HG03457 (cell line): ENCODE measurements around the gene GRIA1.

Source experiments
- ATAC-seq: cut with Tn5 transposase; IDR thresholded peaks from one replicate; pipeline ENCODE4 v1.9.1; 2021; ENCODE audit warnings: moderate number of reproducible peaks; ENCODE audit not compliant: unreplicated experiment

GRIA1 gene

GRCh38 chr5:153770066-153770465 is 279.6 kb downstream of the GRIA1 start:
- no peak for ATAC-seq

DNA sequence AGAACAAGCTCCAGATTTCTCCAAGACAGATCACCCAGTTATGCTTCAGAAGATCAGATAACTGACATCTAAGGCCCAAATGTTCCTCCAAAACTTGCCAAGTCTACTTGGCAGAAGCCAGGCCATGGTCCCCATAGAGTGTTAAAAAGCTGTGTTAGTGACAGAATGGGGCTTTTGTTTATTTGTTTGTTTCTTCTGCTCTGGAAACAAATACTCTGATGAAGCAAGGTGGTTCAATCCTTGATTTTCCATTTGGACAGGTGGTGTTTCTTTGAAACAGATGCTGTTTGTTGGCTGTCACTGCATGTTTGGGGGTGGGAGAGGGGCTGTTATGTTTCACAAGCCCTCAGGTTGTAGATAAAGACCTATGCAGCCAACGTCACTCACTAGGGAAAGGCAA is 284.2 kb downstream of the GRIA1 start:
- no peak for ATAC-seq

GRCh38 chr5:153775923-153776322 is 285.5 kb downstream of the GRIA1 start:
- no peak for ATAC-seq

DNA sequence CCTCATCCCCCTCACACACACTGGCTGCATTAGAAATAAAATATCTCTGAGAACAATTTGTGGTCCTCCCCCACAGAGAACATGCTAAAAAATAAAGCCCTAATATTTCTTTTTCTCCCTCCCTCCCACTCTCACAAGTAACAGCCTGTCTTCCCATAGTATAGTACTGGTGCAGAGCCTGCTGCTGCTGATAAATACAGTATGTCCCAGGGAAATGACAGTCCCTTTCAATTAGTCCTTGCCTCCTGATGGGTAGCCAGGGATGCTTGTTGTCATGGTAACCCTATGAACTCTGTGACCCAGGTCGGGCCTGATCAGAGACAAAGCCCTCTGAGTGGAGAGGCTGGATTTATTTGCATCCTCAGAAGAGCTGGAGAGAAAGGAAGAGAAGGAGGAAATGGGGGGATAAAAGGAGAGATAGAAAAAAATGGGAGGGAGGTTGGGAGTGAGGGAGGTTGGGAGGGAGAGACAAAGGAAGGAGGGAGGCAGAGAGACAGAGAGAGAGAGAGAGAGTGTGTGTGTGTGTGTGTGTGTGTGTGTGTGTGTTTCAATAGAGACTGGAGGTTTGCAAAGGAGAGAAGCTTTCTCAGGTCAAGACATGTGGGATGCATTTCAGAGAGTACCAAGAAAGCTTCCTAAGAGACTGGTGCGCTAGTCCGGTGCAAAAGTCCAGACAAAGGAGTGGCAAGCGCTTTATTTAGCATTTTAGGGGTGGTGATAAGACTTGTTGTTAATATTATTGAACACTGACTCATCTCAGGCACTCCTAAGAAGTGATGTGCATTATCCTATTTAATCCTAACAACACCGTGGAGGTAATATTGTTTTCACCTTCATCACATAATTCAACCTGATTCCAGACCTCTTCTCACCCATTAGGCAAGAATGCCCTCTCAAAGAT is 287.5 kb downstream of the GRIA1 start:
- ATAC-seq: no peak

- no peak for ATAC-seq
Measured at GRCh38 chr5:153779836-153780235, 289.4 kb downstream of the GRIA1 start.

DNA sequence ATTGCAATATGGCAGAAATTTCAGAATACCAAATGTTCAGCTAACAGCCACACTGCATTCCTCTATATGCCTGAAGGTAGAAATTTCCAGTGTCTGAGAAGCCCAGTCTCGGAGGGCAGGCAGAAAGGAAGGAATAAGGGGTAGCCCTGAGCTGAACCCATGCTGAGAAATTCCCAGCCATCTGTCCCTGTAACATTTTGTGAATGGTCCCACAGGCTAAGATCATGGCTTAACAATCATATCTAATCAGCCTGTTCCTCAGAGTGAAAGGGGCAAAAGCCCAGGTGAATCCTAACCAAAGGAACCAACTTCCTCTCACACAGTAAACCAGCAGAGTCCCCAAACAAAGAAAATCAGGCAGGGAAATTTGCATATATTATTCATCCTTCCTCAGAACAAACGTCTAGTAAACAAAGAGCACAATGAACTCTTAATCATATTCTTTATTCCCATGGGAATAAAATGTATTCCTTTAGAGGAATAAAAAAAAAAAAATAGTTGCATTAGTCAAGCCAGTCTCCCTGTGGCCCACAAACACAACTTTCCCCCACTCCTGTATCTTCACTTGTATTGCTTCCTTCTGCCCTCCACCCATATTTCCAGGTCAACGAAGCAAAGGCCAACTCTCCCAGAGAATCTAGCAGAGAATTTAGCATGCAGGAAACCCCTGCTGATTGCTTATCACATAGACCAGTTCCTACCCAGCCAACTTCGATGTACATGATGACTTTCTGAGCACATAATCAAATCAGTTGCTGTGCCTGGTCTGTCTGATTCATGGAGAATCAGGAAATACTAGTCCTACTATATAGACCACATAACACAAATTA is 290.6 kb downstream of the GRIA1 start:
- no peak for ATAC-seq

- no peak for ATAC-seq
Measured at GRCh38 chr5:153782589-153783361, 292.3 kb downstream of the GRIA1 start.

- no peak for ATAC-seq
Measured at GRCh38 chr5:153783362-153783658, 292.8 kb downstream of the GRIA1 start.

DNA sequence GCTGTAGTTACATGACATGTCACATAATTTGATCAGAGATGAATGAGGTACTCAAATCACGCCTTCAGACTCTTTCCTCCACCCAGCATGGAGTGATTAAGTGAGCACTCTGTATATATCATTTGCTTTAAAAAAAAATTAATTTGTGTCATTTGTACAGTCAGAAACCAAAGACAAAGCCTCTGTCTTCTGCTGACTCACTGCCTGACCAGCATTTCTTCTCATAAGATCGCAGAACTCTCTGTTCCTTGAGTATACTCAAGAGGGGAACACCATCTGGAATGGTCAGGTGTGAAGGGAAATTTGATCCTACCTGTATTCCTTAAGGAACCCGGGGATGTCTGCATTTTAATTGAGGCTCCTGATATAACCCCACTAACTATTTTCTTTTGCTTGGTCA is 293.8 kb downstream of the GRIA1 start:
- ATAC-seq: no peak

DNA sequence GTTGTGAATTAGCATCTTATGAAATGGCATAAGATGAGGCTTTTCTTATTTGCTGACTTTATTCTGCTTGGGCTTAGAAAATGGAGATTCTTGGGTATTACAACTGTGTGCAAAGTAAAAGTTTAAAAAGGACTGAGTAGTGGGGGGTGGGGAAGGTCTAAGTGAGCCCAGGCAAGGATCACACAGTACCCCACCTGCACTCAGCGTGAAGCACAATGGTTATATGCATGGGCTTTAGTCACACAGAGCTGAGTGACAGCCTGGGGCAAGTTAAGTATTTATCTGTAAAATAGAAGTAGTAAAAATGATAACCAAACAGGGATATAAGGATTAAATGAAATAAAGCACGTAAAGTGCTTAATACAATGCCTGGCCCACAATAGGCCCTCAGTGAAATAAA is 300.9 kb downstream of the GRIA1 start:
- ATAC-seq: no peak

- ATAC-seq: no peak
Measured at GRCh38 chr5:153792305-153792704, 301.8 kb downstream of the GRIA1 start.

- no peak for ATAC-seq
Measured at GRCh38 chr5:153793699-153794098, 303.2 kb downstream of the GRIA1 start.

- no peak for ATAC-seq
Measured at GRCh38 chr5:153794327-153794726, 303.9 kb downstream of the GRIA1 start.

DNA sequence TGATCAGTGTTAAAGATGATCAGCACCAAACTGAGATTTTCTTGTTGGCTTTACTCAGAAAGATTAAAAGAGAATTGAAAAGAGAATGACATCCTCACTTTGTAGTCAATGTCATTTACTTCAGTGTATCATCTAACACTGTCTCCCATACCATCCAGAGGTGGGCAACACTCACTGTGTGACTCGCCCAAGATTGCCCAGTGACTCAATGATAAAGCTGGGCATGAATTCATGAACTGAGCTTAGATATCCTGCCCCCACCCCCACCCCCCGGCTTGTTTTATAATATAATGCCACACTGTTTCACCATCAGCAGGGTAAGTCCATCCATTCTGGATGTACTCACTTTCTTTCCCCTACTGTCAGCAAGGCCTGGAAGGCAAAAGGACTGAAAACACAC is 306.1 kb downstream of the GRIA1 start:
- ATAC-seq: no peak

- ATAC-seq: no peak
Measured at GRCh38 chr5:153797484-153797883, 307.0 kb downstream of the GRIA1 start.

DNA sequence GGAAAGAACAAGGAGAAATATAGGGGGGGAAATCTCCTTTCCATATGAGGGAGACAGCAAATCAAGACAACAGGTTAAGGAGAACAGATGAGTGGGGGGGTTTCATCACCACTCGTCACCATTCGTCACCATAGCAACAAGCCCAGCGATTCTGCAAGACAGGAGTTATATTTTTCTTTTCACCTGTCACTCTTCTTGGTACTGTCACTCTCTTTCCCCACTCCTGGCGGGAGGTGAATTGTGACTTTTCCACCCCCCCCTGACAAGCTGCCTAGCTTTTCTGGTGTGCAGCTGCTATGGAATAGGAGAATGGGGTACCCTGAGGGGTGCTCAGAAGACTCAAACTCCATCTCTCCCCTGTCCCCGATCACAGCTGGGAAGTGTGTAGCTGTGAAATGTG is 308.4 kb downstream of the GRIA1 start:
- ATAC-seq: no peak

DNA sequence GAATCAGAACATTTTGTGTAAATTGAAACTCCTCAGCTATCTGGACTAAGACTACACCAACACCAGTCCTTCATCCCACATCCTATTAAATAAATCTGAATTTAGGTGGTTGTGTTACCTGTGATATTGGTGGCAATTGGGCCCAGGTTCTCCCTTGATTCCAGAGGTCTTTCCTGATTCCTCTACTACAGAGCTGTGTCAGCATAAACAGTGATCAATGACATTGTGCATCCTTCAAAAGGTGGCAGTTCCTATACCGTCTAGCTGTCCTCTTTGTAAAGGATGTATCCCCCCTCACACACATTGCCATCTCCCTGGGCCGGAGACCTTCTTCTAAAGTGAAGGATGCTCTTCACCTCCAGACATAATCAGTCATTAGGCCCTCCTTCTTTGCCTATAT is 309.0 kb downstream of the GRIA1 start:
- no peak for ATAC-seq

- no peak for ATAC-seq
Measured at GRCh38 chr5:153802050-153802821, 311.8 kb downstream of the GRIA1 start.

DNA sequence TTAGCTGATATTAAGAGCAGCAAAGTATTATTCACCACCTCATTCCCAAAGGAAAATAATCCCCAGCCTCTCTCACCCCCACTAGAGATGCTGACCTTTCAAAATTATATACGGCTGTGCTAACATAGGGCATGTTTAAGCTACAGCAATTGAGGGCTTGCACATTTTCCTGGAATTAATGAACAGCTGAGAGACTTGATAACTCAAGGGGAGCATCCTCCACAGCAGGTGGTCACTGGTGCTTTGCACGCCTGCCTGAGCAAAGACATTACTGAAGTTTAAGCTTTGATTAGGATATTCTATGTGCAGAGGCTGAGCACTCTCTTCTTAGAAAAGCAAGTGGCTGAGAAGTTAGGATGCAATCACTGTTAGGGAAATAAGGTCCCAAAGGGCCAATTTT is 317.3 kb downstream of the GRIA1 start:
- no peak for ATAC-seq

DNA sequence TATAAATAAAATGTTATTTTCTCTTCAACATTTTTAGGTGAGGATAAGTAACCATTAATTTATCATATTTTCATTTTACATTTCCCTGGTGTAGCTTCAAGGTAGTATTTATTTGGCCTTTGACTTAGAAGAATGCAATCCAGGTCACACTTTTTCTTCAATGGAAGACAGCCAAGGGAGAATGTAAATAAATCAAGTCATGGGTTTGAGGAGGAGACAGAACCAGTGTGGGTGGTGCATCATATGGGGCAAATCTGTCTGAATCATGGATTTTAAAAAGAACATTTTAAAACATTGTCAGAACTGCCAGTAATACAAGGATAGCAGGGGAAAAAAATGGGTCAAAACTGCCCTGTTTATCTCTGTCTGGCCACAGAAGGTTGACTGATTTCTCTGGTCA is 318.7 kb downstream of the GRIA1 start:
- no peak for ATAC-seq

DNA sequence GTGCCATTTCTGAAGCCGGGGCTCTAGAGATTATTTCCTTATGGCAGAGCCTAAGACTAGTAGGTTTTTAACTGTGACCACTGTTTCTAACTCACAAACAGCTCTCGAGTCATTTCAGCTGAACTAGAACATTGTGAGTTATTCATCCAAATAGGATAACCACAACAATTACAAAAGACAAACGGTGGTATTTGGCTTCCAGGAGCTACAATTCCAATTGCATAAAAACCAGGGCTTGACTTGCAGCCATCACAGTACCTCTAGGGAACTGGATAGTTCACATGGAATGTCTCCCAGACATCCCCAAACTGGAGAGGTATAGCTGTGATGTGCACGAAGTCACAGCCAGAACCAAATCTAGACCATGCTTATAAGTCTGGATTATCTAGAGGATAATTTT is 323.4 kb downstream of the GRIA1 start:
- no peak for ATAC-seq
